Esophagus squamous epithelium (tissue), 4 donors: Measurements from ENCODE around the gene GABRG3.

Experiments
- POLR2A ChIP-seq, 4 donors: fragments of 450-650 bp; IDR thresholded peaks; one replicate each; pipeline ENCODE4 v1.6.1; 2017; ENCODE audit warnings: antibody characterized with exemption in 4 of 4, mild to moderate bottlenecking in 4 of 4, moderate library complexity in 3 of 4
- TF ChIP-seq, protein P1 (sequence below), 6 experiments: fragments of 450-650 bp in 4 of 6; fragments of 200-600 bp in 2 of 6; sonication (generic) in 2 of 6; IDR thresholded peaks; one replicate each; pipeline ENCODE4 v1.5.1; 2016 to 2019; ENCODE audit warnings: antibody characterized with exemption in 6 of 6, mild to moderate bottlenecking in 4 of 6, moderate library complexity in 4 of 6

- TF ChIP-seq, protein P1, sequence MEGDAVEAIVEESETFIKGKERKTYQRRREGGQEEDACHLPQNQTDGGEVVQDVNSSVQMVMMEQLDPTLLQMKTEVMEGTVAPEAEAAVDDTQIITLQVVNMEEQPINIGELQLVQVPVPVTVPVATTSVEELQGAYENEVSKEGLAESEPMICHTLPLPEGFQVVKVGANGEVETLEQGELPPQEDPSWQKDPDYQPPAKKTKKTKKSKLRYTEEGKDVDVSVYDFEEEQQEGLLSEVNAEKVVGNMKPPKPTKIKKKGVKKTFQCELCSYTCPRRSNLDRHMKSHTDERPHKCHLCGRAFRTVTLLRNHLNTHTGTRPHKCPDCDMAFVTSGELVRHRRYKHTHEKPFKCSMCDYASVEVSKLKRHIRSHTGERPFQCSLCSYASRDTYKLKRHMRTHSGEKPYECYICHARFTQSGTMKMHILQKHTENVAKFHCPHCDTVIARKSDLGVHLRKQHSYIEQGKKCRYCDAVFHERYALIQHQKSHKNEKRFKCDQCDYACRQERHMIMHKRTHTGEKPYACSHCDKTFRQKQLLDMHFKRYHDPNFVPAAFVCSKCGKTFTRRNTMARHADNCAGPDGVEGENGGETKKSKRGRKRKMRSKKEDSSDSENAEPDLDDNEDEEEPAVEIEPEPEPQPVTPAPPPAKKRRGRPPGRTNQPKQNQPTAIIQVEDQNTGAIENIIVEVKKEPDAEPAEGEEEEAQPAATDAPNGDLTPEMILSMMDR (IDR thresholded peaks at IDR 0.05) = no peak
- no peak for TF ChIP-seq POLR2A (IDR thresholded peaks at IDR 0.05)
These were observed 126.5 kb downstream of the GABRG3 start for GRCh38 chr15:27097506-27097905.
